Transverse colon (tissue), 3 donors: ENCODE measurements around the gene HECTD4.

Experiments
- EP300 ChIP-seq: sonication (generic); formaldehyde crosslinking; IDR thresholded peaks from one replicate; pipeline ENCODE4 v1.6.1; 2017; ENCODE audit warnings: antibody characterized with exemption, low read depth
- POLR2A ChIP-seq: fragments of 450-650 bp; IDR thresholded peaks from one replicate; pipeline ENCODE4 v1.6.1; 2016; ENCODE audit warnings: antibody characterized with exemption, mild to moderate bottlenecking, moderate library complexity
- TF ChIP-seq, protein P1 (sequence below), 5 experiments: fragments of 200-600 bp in 3 of 5; fragments of 450-650 bp in 2 of 5; sonication (generic) in 3 of 5; IDR thresholded peaks; 1 replicate in 2 of 5; 2 replicates in 3 of 5; pipeline ENCODE4 v1.5.1; 2016 to 2017; ENCODE audit warnings: antibody characterized with exemption in 5 of 5, inconsistent platforms in 3 of 5, mild to moderate bottlenecking in 2 of 5, moderate library complexity in 1 of 5

DNA sequence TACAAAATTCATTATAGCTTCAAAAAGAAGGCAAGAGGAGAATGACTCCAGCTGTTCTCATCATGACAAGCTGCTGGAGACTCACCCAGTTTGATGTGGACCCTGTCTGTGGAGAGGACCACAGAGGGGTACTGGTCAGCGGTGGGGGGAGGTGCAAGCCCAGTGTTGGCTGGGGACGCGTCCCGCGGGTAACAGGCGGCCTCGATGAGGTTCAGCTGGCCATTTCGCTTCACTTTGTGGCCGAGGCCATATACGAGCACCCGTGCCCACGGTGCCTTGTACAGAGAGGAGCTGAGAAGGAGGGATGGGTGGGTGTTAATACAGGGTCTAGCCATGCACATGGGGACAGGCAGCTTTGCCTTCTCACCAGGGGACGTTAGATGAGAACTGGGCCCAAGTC is 189.8 kb downstream of the HECTD4 start:
- TF ChIP-seq, protein P1, sequence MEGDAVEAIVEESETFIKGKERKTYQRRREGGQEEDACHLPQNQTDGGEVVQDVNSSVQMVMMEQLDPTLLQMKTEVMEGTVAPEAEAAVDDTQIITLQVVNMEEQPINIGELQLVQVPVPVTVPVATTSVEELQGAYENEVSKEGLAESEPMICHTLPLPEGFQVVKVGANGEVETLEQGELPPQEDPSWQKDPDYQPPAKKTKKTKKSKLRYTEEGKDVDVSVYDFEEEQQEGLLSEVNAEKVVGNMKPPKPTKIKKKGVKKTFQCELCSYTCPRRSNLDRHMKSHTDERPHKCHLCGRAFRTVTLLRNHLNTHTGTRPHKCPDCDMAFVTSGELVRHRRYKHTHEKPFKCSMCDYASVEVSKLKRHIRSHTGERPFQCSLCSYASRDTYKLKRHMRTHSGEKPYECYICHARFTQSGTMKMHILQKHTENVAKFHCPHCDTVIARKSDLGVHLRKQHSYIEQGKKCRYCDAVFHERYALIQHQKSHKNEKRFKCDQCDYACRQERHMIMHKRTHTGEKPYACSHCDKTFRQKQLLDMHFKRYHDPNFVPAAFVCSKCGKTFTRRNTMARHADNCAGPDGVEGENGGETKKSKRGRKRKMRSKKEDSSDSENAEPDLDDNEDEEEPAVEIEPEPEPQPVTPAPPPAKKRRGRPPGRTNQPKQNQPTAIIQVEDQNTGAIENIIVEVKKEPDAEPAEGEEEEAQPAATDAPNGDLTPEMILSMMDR (IDR thresholded peaks at IDR 0.05): no peak
- TF ChIP-seq POLR2A: no peak
- TF ChIP-seq EP300: no peak
